Muscle of leg (tissue), 11 donors: ENCODE data around the gene TYR. TPM values are rescaled to one million over a fixed set of nuclear protein-coding genes. Genes with fewer than 3 reads are reported as not detected.
"Not testable (repeated sequence)": the region's sequence is repeated elsewhere in the genome, so short reads cannot be mapped to it uniquely, and the experiment has no call there.

ENCODE experiments used
- DNase-seq: peaks from one replicate; pipeline ENCODE4 v3.0.0; 2013
- H3K27ac ChIP-seq: one replicate; pipeline ENCODE4 v1.5.1; 2013; ENCODE audit warnings: mild to moderate bottlenecking, low read length, control low read depth
- H3K27me3 ChIP-seq: one replicate; pipeline ENCODE4 v1.6.1; 2013; ENCODE audit warnings: low read length; ENCODE audit not compliant: control insufficient read depth, insufficient read depth
- H3K36me3 ChIP-seq: one replicate; pipeline ENCODE4 v1.6.1; 2013; ENCODE audit warnings: low read length; ENCODE audit not compliant: control insufficient read depth, insufficient read depth
- H3K4me1 ChIP-seq: one replicate; pipeline ENCODE4 v1.6.1; 2013; ENCODE audit warnings: low read length; ENCODE audit not compliant: control insufficient read depth, insufficient read depth
- H3K4me3 ChIP-seq: one replicate; pipeline ENCODE4 v1.5.1; 2013; ENCODE audit warnings: low read length, control low read depth
- H3K9me3 ChIP-seq: replicated peaks from 2 replicates; pipeline ENCODE4 v1.6.1; 2013; ENCODE audit warnings: low read depth, low read length; ENCODE audit not compliant: control insufficient read depth
- WGBS: methylation state at CpG from one replicate; pipeline ENCODE4 v1.1.5; 2013; ENCODE audit warnings: missing lambda C conversion rate; ENCODE audit not compliant: insufficient coverage; 5-methylcytosine and 5-hydroxymethylcytosine counted together
- polyA plus RNA-seq, 8 donors: library from polyadenylated mRNA; unstranded; fragments of 120-200 nt; gene quantifications; one replicate each; pipeline versions ENCODE4 v1.2.1 to v1.2.3, GENCODE V29; 2013; ENCODE audit warnings: inconsistent platforms in 1 of 8, low replicate concordance in 1 of 8; ENCODE audit not compliant: insufficient read length in 8 of 8, insufficient read depth in 1 of 8
- total RNA-seq: library from RNA; stranded (reverse); fragments of 120-200 nt; gene quantifications from one replicate; pipeline ENCODE4 v1.2.4, GENCODE V29; 2013

TYR gene
- total and polyA plus RNA-seq, 9 donors: 0.08 to 1.5 TPM; not detected in 7

DNA sequence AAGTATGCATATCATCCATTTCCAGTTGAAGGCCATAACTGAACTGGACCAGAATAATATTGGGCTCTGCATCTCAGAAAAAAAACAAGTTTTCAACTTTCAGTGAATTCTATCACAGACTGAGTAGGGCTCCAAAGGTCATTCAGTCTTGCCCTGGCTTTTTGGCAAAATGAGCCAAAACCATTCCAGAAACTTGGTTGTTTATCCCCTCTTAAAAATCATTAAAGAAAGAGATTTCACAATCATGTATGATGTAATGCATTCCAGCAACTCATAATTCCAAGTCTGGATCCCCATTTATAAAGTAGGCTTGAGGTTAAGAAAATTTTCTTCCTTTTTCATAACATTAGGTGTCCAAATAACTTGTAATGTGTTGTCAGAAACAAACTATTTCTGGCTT lies 162.8 kb downstream of the TYR start:
- H3K4me1 ChIP-seq, H3K27me3 ChIP-seq, H3K4me3 ChIP-seq, H3K36me3 ChIP-seq, H3K27ac ChIP-seq, H3K9me3 ChIP-seq: not testable (repeated sequence)
- peak; percentile 17 for DNase-seq

DNA sequence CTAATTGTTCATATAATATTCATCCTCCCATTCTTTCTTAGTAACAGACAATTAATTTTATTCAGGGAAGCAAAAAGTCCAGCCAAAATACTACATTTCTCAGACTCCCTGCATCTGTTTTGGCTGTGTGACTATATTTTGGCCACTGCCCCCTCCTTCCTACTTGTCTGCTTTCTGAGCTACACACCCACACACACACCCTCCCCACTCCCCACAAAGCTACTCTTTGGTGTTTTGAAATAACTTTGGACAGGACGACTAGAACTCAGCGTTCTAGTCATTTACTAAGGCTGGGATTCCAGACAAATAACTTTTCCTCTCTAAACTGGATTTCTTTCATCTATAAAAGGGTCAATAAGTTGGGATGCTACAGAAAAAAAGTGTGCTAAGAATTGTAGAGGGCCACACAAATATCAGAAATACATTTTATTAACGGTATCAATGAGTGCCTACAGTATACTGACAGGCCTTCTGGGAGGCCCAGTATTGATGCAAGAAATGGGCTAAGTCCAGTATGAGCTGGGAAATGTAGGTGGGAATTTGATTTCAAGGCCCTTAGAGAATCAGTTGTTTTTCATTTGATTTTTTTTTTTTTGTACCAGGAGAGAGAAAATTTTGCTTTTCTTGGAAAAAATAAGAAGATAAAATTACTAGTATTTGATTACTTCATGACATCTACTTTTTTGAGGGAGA lies 165.4 kb downstream of the TYR start:
- no CpG with 5 or more reads among the region's 3 CpGs for WGBS
- H3K4me3 ChIP-seq, H3K27ac ChIP-seq, H3K36me3 ChIP-seq, H3K27me3 ChIP-seq, H3K9me3 ChIP-seq, H3K4me1 ChIP-seq: not testable (repeated sequence)
- DNase-seq: peak; percentile 27

Other genes with a start within 250 kb of the TYR start
- gene GRM5, start 111.9 kb upstream of the TYR start, total RNA-seq: 0.04 TPM
- gene GRM5, start 111.9 kb upstream of the TYR start, polyA plus RNA-seq: under 1 TPM in 2 of 8 donors, not detected in 6; 0.02 to 0.03 TPM